Amygdala (tissue), 56 donors: ENCODE measurements around the gene SLC25A44.
"Not testable (repeated sequence)": the region's sequence is repeated elsewhere in the genome, so short reads cannot be mapped to it uniquely, and the experiment has no call there.

Experiments used
- DNase-seq, 56 donors: peaks; one replicate each; lab custom pipeline; 2025; lab: John Stamatoyannopoulos, UW

The SLC25A44 gene

GRCh38 chr1:156198831-156199349, 5.0 kb downstream of the SLC25A44 start:
- DNase-seq: no peak

- DNase-seq: no peak
Observed at GRCh38 chr1:156200044-156200443, 6.1 kb downstream of the SLC25A44 start.

- DNase-seq: no peak
Observed at GRCh38 chr1:156203331-156203730, 9.4 kb downstream of the SLC25A44 start.

- DNase-seq: no peak
Observed at GRCh38 chr1:156204686-156205085, 10.8 kb downstream of the SLC25A44 start.

GRCh38 chr1:156211243-156211642, 17.3 kb downstream of the SLC25A44 start:
- no peak for DNase-seq

- no peak for DNase-seq
Observed at GRCh38 chr1:156212130-156212529, 18.2 kb downstream of the SLC25A44 start.

- peak; percentile 84 to 100 (median 96) for DNase-seq
Observed at GRCh38 chr1:156212833-156213643, 19.1 kb downstream of the SLC25A44 start, which contains the start of gene PMF1. TSS of gene PMF1 (plus strand) at chr1:156213007. CDS start at chr1:156213016, 9 bp downstream.

GRCh38 chr1:156213644-156213966, 19.7 kb downstream of the SLC25A44 start:
- no peak for DNase-seq

- peak in 1 of 56 donors; percentile 12 for DNase-seq
Observed at GRCh38 chr1:156214024-156214748, 20.3 kb downstream of the SLC25A44 start.

GRCh38 chr1:156216361-156217086, 22.6 kb downstream of the SLC25A44 start:
- not testable (repeated sequence) for DNase-seq

GRCh38 chr1:156217871-156218270, 24.0 kb downstream of the SLC25A44 start:
- no peak for DNase-seq

- DNase-seq: no peak
Observed at GRCh38 chr1:156220226-156220625, 26.3 kb downstream of the SLC25A44 start.

GRCh38 chr1:156221986-156222692, 28.2 kb downstream of the SLC25A44 start:
- DNase-seq: no peak

GRCh38 chr1:156225677-156226014, 31.7 kb downstream of the SLC25A44 start:
- DNase-seq: no peak

GRCh38 chr1:156226116-156226538, 32.2 kb downstream of the SLC25A44 start:
- no peak for DNase-seq

- DNase-seq: no peak
Observed at GRCh38 chr1:156226782-156227181, 32.9 kb downstream of the SLC25A44 start.

- DNase-seq: no peak
Observed at GRCh38 chr1:156228501-156228900, 34.6 kb downstream of the SLC25A44 start.

GRCh38 chr1:156229809-156230472, 36.0 kb downstream of the SLC25A44 start:
- no peak for DNase-seq

- DNase-seq: no peak
Observed at GRCh38 chr1:156230473-156230837, 36.6 kb downstream of the SLC25A44 start.
